HAP-1 (cell line): ENCODE results near the gene IQGAP2.

Experiments
- DNase-seq, 2 experiments: peaks; one replicate each; pipeline ENCODE4 v3.0.0-alpha.2; 2016 to 2020; ENCODE audit warnings: low spot score in 2 of 2
- H3K27me3 ChIP-seq: fragments of 250-450 bp; sonication (Bioruptor Pico); 2 replicates; pipeline ENCODE4 v1.5.1; 2020; ENCODE audit warnings: low read depth, mild to moderate bottlenecking, moderate library complexity
- H3K36me3 ChIP-seq: fragments of 250-450 bp; sonication (Bioruptor Pico); replicated peaks from 2 replicates; pipeline ENCODE4 v1.5.1; 2020; ENCODE audit warnings: mild to moderate bottlenecking
- H3K4me1 ChIP-seq: fragments of 250-450 bp; sonication (Bioruptor Pico); 2 replicates; pipeline ENCODE4 v1.5.1; 2020; ENCODE audit warnings: mild to moderate bottlenecking
- H3K4me3 ChIP-seq: fragments of 250-450 bp; sonication (Bioruptor Pico); 2 replicates; pipeline ENCODE4 v1.5.1; 2020; ENCODE audit warnings: mild to moderate bottlenecking, moderate library complexity
- H3K9me3 ChIP-seq: fragments of 250-450 bp; sonication (Bioruptor Pico); 2 replicates; pipeline ENCODE4 v1.5.1; 2020; ENCODE audit warnings: mild to moderate bottlenecking, moderate library complexity
- in situ Hi-C: fragments of 300-500 bp; cut with MboI; formaldehyde crosslinking; loops from 3 replicates; pipeline ENCODE4 v1.14.3; 2020; ENCODE audit warnings: low sequenced_read_pairs, inconsistent platforms, mixed read lengths

The IQGAP2 gene

GRCh38 chr5:76690704-76691466, 287.8 kb downstream of the IQGAP2 start:
- Histone ChIP-seq H3K36me3 (no peaks in the 10 kb centered on the region), H3K4me3 (no peak overlapping the region), H3K27me3 (no peaks in the 10 kb centered on the region), H3K4me1 (no peaks in the 10 kb centered on the region), H3K9me3 (no peaks in the 10 kb centered on the region)
- DNase-seq: no peak
- in situ Hi-C loops: no loop called here

- no peak for DNase-seq
- no peak overlapping the region for H3K4me3 ChIP-seq
- in situ Hi-C loops: no loop called here
- no peaks in the 10 kb centered on the region for H3K27me3 ChIP-seq
- no peaks in the 10 kb centered on the region for H3K9me3 ChIP-seq
- H3K36me3 ChIP-seq: no peaks in the 10 kb centered on the region
- no peaks in the 10 kb centered on the region for H3K4me1 ChIP-seq
Measured at GRCh38 chr5:76691467-76692273, 288.6 kb downstream of the IQGAP2 start.

GRCh38 chr5:76692274-76692540, 289.1 kb downstream of the IQGAP2 start:
- DNase-seq: no peak
- H3K9me3 ChIP-seq: no peaks in the 10 kb centered on the region
- no peaks in the 10 kb centered on the region for H3K4me1 ChIP-seq
- in situ Hi-C loops: no loop called here
- no peaks in the 10 kb centered on the region for H3K36me3 ChIP-seq
- no peaks in the 10 kb centered on the region for H3K27me3 ChIP-seq
- H3K4me3 ChIP-seq: no peak overlapping the region

- Histone ChIP-seq H3K27me3 (no peaks in the 10 kb centered on the region), H3K9me3 (no peaks in the 10 kb centered on the region), H3K36me3 (no peaks in the 10 kb centered on the region), H3K4me1 (no peaks in the 10 kb centered on the region), H3K4me3 (no peak overlapping the region)
- no peak for DNase-seq
- in situ Hi-C loops: no loop called here
Measured at GRCh38 chr5:76692651-76693050, 289.6 kb downstream of the IQGAP2 start.

- Histone ChIP-seq H3K4me1 (no peaks in the 10 kb centered on the region), H3K4me3 (no peak overlapping the region), H3K9me3 (no peaks in the 10 kb centered on the region), H3K36me3 (no peaks in the 10 kb centered on the region), H3K27me3 (no peaks in the 10 kb centered on the region)
- in situ Hi-C loops: no loop called here
- DNase-seq: no peak
Measured at GRCh38 chr5:76693141-76693540, 290.1 kb downstream of the IQGAP2 start.

GRCh38 chr5:76694317-76694716, 291.2 kb downstream of the IQGAP2 start:
- H3K4me1 ChIP-seq: no peaks in the 10 kb centered on the region
- no peak for DNase-seq
- no peak overlapping the region for H3K4me3 ChIP-seq
- H3K36me3 ChIP-seq: no peaks in the 10 kb centered on the region
- no peaks in the 10 kb centered on the region for H3K9me3 ChIP-seq
- no peaks in the 10 kb centered on the region for H3K27me3 ChIP-seq
- in situ Hi-C loops: no loop called here

GRCh38 chr5:76695346-76695745, 292.3 kb downstream of the IQGAP2 start:
- no peak for DNase-seq
- Histone ChIP-seq H3K36me3 (no peaks in the 10 kb centered on the region), H3K4me1 (no peaks in the 10 kb centered on the region), H3K4me3 (no peak overlapping the region), H3K9me3 (no peaks in the 10 kb centered on the region), H3K27me3 (no peaks in the 10 kb centered on the region)
- in situ Hi-C loops: no loop called here

GRCh38 chr5:76696251-76696650, 293.2 kb downstream of the IQGAP2 start:
- in situ Hi-C loops: no loop called here
- Histone ChIP-seq H3K4me3 (no peak overlapping the region), H3K27me3 (no peaks in the 10 kb centered on the region), H3K36me3 (no peaks in the 10 kb centered on the region), H3K4me1 (no peaks in the 10 kb centered on the region), H3K9me3 (no peaks in the 10 kb centered on the region)
- DNase-seq: no peak

GRCh38 chr5:76697670-76698069, 294.6 kb downstream of the IQGAP2 start:
- no peaks in the 10 kb centered on the region for H3K4me1 ChIP-seq
- no peaks in the 10 kb centered on the region for H3K36me3 ChIP-seq
- H3K4me3 ChIP-seq: no peak overlapping the region
- in situ Hi-C loops: no loop called here
- no peaks in the 10 kb centered on the region for H3K9me3 ChIP-seq
- H3K27me3 ChIP-seq: no peaks in the 10 kb centered on the region
- DNase-seq: no peak

- in situ Hi-C loops: no loop called here
- no peak for DNase-seq
- Histone ChIP-seq H3K4me1 (peaks cover 13% of the 10 kb centered on the region), H3K9me3 (no peaks in the 10 kb centered on the region), H3K4me3 (no peak overlapping the region), H3K36me3 (no peaks in the 10 kb centered on the region), H3K27me3 (no peaks in the 10 kb centered on the region)
Measured at GRCh38 chr5:76700571-76700970, 297.5 kb downstream of the IQGAP2 start.

GRCh38 chr5:76701298-76701697, 298.2 kb downstream of the IQGAP2 start:
- in situ Hi-C loops: no loop called here
- H3K36me3 ChIP-seq: no peaks in the 10 kb centered on the region

GRCh38 chr5:76703707-76704106, 300.6 kb downstream of the IQGAP2 start:
- DNase-seq: no peak
- Histone ChIP-seq H3K4me1 (peaks cover 17% of the 10 kb centered on the region), H3K9me3 (no peaks in the 10 kb centered on the region), H3K36me3 (no peaks in the 10 kb centered on the region), H3K4me3 (no peak overlapping the region), H3K27me3 (no peaks in the 10 kb centered on the region)
- in situ Hi-C loops: no loop called here

More at GRCh38 chr5:76701298-76701697, 298.2 kb downstream of the IQGAP2 start:
- Histone ChIP-seq H3K4me1 (peaks cover 13% of the 10 kb centered on the region), H3K4me3 (no peak overlapping the region), H3K27me3 (no peaks in the 10 kb centered on the region), H3K9me3 (no peaks in the 10 kb centered on the region)
- DNase-seq: no peak

GRCh38 chr5:76704131-76704663, 301.1 kb downstream of the IQGAP2 start:
- H3K4me1 ChIP-seq: peaks cover 17% of the 10 kb centered on the region
- in situ Hi-C loops: no loop called here
- DNase-seq: peak in 1 of 2 experiments; percentile 68
- H3K4me3 ChIP-seq: no peak overlapping the region
- H3K9me3 ChIP-seq: no peaks in the 10 kb centered on the region
- no peaks in the 10 kb centered on the region for H3K36me3 ChIP-seq
- no peaks in the 10 kb centered on the region for H3K27me3 ChIP-seq

- H3K4me1 ChIP-seq: peaks cover 17% of the 10 kb centered on the region
- no peak overlapping the region for H3K4me3 ChIP-seq
- in situ Hi-C loops: no loop called here
- no peaks in the 10 kb centered on the region for H3K27me3 ChIP-seq
- H3K36me3 ChIP-seq: no peaks in the 10 kb centered on the region
- H3K9me3 ChIP-seq: no peaks in the 10 kb centered on the region
- no peak for DNase-seq
Measured at GRCh38 chr5:76705574-76705973, 302.5 kb downstream of the IQGAP2 start.
